ACC112 (cell line): ENCODE data around the gene LINC01488.
A peak's percentile ranks its signal among the peaks of the same experiment; 100 is the strongest.

Experiments used
- H2AFZ ChIP-seq: fragments of 200-600 bp; sonication (generic); one replicate; pipeline ENCODE4 v1.6.0; 2017; ENCODE audit warnings: antibody characterized with exemption, low read length; ENCODE audit not compliant: unreplicated experiment
- H3K27ac ChIP-seq: fragments of 200-600 bp; sonication (generic); 2 replicates; pipeline ENCODE4 v1.5.1; 2014; ENCODE audit warnings: low read depth, mild to moderate bottlenecking, antibody characterized with exemption, low read length, moderate library complexity
- H3K27me3 ChIP-seq: fragments of 200-600 bp; sonication (generic); 2 replicates; pipeline ENCODE4 v1.6.1; 2014; ENCODE audit warnings: mild to moderate bottlenecking, antibody characterized with exemption, low read length, moderate library complexity, mixed read lengths; ENCODE audit not compliant: insufficient read depth
- H3K36me3 ChIP-seq: fragments of 200-600 bp; sonication (generic); 2 replicates; pipeline ENCODE4 v1.6.1; 2016; ENCODE audit warnings: mild to moderate bottlenecking, antibody characterized with exemption, low read length, moderate library complexity, mixed read lengths; ENCODE audit not compliant: insufficient read depth
- H3K4me1 ChIP-seq: fragments of 200-600 bp; sonication (generic); one replicate; pipeline ENCODE4 v1.6.1; 2016; ENCODE audit warnings: low read length, mixed read lengths; ENCODE audit not compliant: insufficient read depth, unreplicated experiment, control insufficient read depth
- H3K4me3 ChIP-seq: fragments of 200-600 bp; sonication (generic); 2 replicates; pipeline ENCODE4 v1.5.1; 2014; ENCODE audit warnings: mild to moderate bottlenecking, low read depth, low read length
- H3K79me2 ChIP-seq: fragments of 200-600 bp; sonication (generic); one replicate; pipeline ENCODE4 v1.6.0; 2016; ENCODE audit warnings: low read length; ENCODE audit not compliant: control insufficient read depth, unreplicated experiment, insufficient read depth

The LINC01488 gene

DNA sequence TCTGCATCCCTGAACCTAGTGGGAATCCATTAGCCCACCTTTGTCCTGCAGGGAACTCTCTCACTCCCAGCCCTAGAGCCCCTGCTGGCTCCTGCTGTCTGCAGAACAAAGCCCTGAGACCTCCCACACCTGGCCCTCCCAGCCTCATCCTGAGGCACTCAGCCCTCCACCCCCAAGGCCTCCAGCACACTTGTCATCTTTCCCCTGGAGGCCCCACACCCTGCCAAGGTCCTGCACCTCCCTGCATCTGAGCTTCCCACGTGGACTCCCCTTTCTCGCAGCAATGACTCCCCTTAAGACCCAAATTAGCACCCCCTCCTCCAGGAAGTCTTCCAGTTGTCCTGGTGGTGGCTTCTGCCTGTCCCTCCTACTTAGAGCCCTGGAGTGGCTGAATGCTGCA is 42.3 kb upstream of the LINC01488 start:
- peaks cover 17% of the 10 kb centered on the region for H3K4me1 ChIP-seq
- no peak overlapping the region for H3K4me3 ChIP-seq
- H3K27ac ChIP-seq = no peak overlapping the region

DNA sequence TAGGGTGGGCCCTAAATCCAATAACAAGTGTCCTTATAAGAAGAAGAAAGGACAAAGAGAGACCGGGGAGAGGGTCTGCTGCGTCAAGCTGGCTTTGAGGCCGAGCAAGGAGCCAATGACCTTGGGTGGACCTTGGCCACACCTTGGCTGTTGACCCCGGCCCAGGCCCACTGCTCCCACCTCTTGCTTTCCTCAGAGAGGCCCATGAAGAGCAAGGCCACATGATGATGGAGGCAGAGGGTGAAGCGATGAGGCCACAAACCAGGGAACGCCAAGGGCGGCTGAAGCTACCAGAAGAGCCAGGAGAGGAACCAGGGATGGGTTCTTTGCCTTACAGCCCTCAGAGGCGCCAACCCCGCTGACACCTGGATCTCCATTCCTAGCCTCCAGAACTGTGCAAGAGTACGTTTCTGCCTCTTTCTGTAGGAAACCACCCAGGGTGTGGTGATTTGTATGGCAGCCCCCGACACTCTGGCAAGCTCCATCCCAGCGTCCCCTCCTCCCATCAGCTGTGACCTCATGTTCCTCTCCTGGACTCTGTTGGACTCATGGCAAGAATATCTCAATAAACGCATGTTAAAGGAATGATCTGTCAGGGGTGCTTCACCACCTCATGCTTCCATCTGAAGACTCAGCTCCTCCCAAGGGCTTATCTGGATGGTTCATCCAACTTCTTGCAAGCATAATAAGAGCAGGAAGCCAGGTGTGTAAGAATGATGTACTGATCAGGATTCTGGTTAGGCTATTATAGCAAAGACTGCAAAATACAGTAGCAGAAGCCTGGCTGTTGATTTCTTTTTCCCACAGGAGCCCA is 41.6 kb upstream of the LINC01488 start:
- Histone ChIP-seq H3K4me1 (peaks cover 25% of the 10 kb centered on the region), H3K27me3 (no peaks in the 10 kb centered on the region), H3K4me3 (no peak overlapping the region), H3K79me2 (no peaks in the 10 kb centered on the region), H2AFZ (no peak overlapping the region), H3K36me3 (no peaks in the 10 kb centered on the region), H3K27ac (no peak overlapping the region)

More for the DNA sequence above, 42.3 kb upstream of the LINC01488 start:
- Histone ChIP-seq H3K27me3 (no peaks in the 10 kb centered on the region), H3K36me3 (no peaks in the 10 kb centered on the region), H2AFZ (no peak overlapping the region), H3K79me2 (no peaks in the 10 kb centered on the region)

DNA sequence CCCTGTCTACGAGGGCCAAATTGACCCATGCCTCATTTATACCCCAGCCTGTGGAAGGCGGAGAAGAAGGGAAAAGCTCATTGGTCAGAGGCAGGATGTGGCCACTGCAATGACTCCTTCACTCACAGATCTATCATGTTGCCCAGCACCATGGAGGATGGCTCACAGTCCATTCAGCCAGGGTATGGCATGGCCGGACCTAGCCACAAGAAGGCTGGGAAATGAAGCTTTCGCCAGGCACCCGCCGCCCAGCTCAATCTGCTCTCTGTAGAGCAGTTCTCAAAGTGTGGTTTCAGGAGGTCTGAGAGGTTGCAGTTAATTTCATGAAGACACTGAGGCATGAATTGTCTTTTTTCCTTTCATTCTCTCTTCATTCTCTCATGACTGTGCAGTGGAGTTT is 40.6 kb upstream of the LINC01488 start:
- H2AFZ ChIP-seq = no peak overlapping the region
- H3K27ac ChIP-seq = no peak overlapping the region
- no peaks in the 10 kb centered on the region for H3K27me3 ChIP-seq
- no peaks in the 10 kb centered on the region for H3K36me3 ChIP-seq
- no peak overlapping the region for H3K4me3 ChIP-seq
- H3K79me2 ChIP-seq = no peaks in the 10 kb centered on the region
- peaks cover 29% of the 10 kb centered on the region for H3K4me1 ChIP-seq

DNA sequence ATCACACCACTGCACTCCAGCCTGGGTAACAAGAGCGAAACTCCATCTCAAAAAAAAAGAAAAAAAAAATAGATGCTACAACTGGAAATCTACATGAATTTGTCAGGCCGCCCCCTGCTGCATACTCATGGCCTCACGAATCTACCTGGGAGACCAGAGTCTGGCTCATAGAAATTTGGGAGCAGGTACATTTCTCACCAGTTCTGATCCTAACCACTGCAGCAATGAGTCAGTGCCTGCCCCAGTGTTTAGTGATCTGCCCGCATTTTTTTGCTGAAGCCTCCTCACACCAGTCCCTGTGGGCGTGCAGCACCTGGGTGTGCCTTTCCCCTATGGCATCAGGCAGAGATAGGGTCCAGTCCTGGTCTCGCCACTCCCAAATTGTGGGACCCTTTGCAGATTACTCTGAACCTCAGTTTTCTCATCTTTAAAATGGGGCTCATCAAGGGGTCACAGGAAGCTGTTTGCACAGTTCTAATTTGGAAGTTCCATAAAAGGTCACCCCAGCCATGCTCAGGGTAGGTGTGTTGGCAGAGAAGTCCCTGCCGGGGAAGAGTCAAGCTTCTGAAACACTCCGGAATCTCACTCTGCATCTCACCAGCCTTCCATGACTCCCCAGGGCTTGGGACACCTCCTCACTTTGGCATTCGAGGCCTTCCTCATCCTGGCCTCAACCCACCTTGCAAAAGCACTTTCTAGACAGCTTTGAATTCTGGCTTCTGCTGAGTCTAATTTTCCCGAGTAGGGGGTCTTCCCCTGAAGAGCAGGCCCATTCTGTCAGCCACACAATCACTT is 39.3 kb upstream of the LINC01488 start:
- Histone ChIP-seq H3K36me3 (no peaks in the 10 kb centered on the region), H3K4me1 (peaks cover 29% of the 10 kb centered on the region), H2AFZ (peak overlapping the region; percentile 65), H3K27ac (peak overlapping the region; percentile 83), H3K27me3 (no peaks in the 10 kb centered on the region), H3K79me2 (no peaks in the 10 kb centered on the region), H3K4me3 (no peak overlapping the region)

DNA sequence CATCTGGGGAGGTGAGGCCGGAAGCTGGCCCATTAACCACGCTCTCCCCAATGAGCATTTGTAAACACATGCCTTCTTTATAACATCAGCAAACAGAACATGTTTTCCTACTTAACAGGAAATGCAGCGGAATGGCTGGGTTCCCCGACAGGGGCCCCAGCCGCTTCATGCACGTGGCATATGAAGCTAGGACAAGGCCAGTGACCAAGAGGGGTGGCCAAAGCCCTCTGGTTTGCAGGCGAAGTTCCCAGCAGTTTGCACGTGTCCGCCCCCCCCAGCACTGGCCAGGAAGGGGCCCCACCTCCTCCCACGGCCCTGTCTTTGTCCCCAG is 38.7 kb upstream of the LINC01488 start:
- Histone ChIP-seq H3K27ac (peak overlapping the region; percentile 83), H3K4me3 (peak overlapping the region; percentile 67), H3K79me2 (no peaks in the 10 kb centered on the region), H3K4me1 (peaks cover 34% of the 10 kb centered on the region), H2AFZ (peak overlapping the region; percentile 65), H3K36me3 (no peaks in the 10 kb centered on the region), H3K27me3 (no peaks in the 10 kb centered on the region)

DNA sequence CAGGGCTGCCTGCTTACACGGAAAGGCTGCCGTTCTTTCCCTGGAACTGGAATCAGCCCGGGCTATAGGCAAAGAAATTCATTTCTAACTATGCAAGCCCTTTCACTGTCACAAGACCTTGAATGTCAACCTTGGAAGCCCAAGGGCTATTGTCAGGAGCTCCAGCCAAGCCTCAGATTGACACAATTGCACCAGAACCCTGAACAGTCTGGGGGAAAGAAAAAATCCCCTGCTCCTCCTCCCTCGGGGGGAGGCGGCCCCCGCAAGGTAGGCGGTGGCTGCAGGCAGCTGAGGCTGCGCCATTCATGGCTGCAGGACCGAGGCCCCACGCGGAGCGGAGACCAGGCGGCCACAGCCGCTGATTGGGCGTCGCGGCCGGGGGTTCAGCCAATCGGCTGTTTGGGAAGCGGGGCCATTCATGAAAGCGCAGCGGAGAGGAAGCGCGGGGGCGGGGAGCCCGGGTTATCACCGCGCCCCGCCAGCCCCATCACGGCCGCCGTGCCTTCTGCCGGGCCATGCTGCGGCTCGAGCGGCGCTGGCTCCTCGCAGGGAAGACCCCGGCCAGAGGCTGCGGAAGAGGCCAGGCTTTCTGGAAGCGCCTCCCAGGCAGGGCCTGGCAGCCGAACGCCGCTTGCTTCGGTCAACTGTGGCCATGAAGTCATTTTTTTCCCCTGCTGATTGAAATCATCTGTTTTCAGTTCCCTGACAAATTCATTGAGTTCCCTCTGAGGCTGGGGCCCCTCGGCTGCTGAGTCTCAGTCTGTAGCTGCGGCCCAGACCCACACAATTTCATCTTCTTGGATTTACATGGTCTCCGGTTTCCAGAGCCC is 38.1 kb upstream of the LINC01488 start:
- H3K36me3 ChIP-seq = no peaks in the 10 kb centered on the region
- H3K4me1 ChIP-seq = peaks cover 34% of the 10 kb centered on the region
- no peaks in the 10 kb centered on the region for H3K27me3 ChIP-seq
- H2AFZ ChIP-seq = peak overlapping the region; percentile 65
- peak overlapping the region; percentile 67 for H3K4me3 ChIP-seq
- peak overlapping the region; percentile 83 for H3K27ac ChIP-seq
- H3K79me2 ChIP-seq = no peaks in the 10 kb centered on the region

DNA sequence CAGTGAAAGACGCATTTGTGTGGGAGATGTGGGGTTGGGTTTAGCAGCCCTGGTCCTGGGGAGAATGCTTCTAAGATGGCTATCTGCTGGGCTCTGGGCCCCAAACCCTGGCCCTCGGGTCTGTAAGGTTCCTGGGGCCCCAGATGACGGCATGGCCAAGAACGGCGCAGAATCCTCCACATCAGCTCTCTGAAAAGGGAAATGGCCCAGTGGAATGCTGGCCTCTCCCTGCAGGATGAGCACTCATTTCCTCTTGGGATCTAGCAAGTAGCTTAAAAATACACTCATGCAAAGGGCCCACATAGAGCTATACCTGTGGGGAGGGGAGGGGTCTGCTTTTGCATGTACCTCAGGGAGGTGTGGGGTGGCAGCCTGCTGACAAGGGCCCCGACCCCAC is 37.5 kb upstream of the LINC01488 start:
- H2AFZ ChIP-seq = no peak overlapping the region
- H3K36me3 ChIP-seq = no peaks in the 10 kb centered on the region
- H3K79me2 ChIP-seq = no peaks in the 10 kb centered on the region
- H3K27ac ChIP-seq = peak overlapping the region; percentile 83
- peaks cover 34% of the 10 kb centered on the region for H3K4me1 ChIP-seq
- H3K27me3 ChIP-seq = no peaks in the 10 kb centered on the region
- H3K4me3 ChIP-seq = peak overlapping the region; percentile 67

DNA sequence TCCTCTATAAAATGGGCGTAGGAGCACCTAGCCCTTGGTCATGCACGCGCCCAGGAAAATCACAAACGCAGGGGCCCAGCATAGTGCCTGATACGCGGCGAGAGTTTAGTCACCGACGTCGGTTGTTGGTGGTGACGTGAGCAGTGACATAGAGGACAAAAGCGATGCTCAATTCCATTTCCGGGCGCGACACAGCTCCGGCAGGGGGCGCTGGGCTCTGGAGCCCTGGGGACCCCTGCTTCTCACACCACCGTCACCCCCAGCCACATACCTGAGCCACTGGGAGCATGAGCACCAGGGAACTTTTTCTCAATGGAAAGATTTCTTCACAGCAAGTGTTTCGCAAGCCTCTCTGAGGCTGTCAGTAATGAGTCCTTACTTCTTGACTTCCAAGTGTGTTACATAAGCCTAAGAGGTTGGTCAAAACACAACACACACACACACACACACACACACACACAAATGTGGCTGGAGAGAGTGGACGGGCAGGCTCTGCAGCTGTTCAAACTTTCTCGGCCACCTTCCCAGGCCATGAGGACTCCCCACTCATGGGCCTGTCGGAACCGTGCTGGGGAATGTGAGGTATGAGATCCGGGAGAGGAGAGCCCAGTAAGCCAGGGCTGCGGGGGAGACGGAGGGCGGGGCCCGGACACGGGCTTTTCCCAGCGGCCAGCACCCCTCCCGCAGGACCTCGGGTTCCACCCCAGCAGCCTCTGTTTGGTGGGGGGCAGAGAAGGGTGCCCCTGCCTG is 36.9 kb upstream of the LINC01488 start:
- Histone ChIP-seq H3K27ac (peak overlapping the region; percentile 83), H3K27me3 (no peaks in the 10 kb centered on the region), H3K4me3 (peak overlapping the region; percentile 67), H2AFZ (no peak overlapping the region), H3K36me3 (no peaks in the 10 kb centered on the region), H3K4me1 (peaks cover 37% of the 10 kb centered on the region), H3K79me2 (no peaks in the 10 kb centered on the region)

DNA sequence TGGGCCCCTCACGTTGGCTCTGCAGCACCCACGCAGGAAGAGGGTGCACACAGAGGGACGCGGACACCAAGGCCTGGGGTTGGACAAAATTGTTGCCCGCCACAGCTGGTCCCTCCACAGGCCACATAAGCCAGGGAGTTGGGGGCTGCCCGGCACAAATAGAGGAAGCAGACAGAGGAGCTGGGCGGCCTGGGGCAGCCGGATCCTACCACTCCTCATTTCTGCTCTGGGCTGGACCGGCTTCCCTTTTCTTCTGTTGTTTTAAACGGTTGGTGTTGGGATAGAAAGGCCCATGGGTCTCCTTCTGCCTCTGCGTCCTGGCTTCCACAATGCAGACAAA is 36.4 kb upstream of the LINC01488 start:
- peaks cover 42% of the 10 kb centered on the region for H3K4me1 ChIP-seq
- H2AFZ ChIP-seq = no peak overlapping the region
- no peaks in the 10 kb centered on the region for H3K79me2 ChIP-seq
- peak overlapping the region; percentile 83; the same call in 1 of the 2 replicates for H3K27ac ChIP-seq
- H3K36me3 ChIP-seq = no peaks in the 10 kb centered on the region
- H3K4me3 ChIP-seq = peak overlapping the region; percentile 67; the same call in 1 of the 2 replicates
- H3K27me3 ChIP-seq = no peaks in the 10 kb centered on the region

DNA sequence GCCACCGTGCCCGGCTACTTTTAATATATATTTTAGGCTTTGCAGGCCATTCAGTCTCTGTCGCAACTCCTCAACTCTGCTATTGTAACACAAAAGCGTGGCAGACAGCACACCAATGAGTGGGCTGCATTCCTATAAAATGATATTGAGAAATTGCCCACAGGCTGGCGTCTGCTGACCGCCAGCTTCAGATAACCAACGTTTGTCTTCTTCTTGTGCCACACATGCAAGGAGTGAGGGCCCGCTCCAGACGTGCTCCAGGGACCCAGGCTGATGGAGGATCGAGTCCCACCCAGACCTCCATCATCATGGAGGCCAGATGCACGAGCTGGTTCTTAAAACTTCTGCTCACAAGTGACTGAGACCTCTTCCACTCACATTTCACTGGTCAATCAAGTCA is 35.4 kb upstream of the LINC01488 start:
- Histone ChIP-seq H3K27me3 (no peaks in the 10 kb centered on the region), H3K4me1 (peaks cover 45% of the 10 kb centered on the region), H3K27ac (no peak overlapping the region)

More for the DNA sequence above, 35.4 kb upstream of the LINC01488 start:
- H3K36me3 ChIP-seq = no peaks in the 10 kb centered on the region
- no peaks in the 10 kb centered on the region for H3K79me2 ChIP-seq
- no peak overlapping the region for H3K4me3 ChIP-seq
- no peak overlapping the region for H2AFZ ChIP-seq
